Measurements from ENCODE around the gene DNAL1.

DNA sequence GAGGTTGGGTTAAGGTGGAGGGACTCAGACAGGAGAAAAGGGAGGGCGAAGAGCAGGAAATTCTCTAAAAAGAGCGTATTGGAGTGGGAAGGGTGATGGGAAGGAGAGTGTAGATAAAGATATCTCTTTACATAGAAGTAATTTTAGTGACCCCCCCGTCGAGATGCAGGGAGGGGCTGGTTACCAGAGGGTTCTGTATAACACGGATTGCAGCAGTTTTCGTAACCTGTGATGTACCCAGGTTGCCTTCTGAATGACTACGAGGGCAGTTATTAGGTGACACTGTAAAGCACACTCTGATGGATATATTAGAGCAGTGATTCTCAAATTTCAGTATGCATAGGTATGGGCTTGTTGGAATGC is 443 bp downstream of the DNAL1 start:
- no peak for TF ChIP-seq EZH2 (IDR thresholded peaks at IDR 0.05; ENCODE audit: insufficient read depth, poor library complexity, severe bottlenecking)
- TF ChIP-seq EZH2phosphoT487 (IDR thresholded peaks at IDR 0.05; ENCODE audit: insufficient read depth, low read depth): no peak
